ENCODE results near the gene LLGL2.
"Not testable (repeated sequence)": the region's sequence is repeated elsewhere in the genome, so short reads cannot be mapped to it uniquely, and the experiment has no call there.

LLGL2 gene

GRCh38 chr17:75507733-75508719 lies 17.5 kb upstream of the LLGL2 start:
- DNase-seq (ENCODE audit: low spot score) = peak; percentile 96

DNA sequence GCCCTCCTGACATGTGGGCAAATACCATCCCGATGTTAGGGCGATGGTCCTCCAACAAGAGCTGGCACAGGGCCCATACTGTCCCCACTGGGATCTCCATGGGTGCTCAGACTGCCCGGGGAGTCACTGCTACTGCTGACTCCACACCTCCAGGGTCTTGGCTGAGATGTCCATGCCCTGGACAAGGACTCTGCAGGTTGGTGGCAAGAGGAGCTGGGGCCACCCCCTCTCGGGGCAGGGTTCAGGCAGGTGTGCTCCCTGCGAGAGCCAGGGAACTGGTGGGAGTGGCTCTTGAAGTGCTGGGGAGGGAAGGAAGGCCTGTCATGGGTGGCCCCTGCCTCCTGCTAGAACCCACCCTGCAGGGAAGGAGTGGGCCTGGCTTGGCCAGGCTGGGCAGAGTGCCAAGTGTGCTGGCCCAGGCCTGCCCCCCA lies 16.6 kb upstream of the LLGL2 start:
- DNase-seq (ENCODE audit: low spot score) = no peak

DNA sequence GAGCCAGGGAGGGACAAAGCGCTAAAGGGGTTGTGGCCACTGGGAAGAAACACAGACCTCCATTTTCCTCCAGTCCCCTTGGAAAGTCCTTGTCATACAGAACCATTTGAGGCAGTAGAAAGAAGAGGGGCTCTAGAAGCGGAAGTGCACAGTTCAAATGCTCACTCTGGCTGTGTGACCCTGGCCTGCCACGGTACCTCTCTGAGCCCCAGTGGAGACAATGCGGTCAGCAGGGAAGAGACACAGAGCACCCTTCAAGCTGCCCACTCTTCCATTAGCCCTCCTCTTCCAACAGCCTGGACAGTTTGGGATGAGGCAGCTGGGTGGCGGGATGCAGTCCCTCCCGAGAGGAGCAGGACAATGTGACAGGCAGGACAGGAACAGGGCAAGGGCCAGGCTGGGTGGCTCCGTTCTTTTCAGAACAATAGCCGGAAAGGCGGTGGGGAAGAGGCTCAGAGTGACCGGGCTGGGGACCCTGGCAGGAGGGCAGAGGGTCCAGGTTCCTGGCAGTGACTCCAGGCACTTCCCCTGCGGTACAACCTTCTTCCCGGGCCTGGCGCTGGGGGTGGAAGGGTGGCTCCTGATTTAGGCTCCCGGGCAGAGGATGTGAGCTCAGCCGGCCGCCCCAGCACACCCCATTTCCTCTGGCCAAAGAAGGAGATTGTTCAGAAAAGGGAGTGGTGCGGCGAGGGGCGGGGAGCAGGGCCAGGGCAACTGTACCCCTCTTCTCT lies 15.8 kb upstream of the LLGL2 start:
- no peak for DNase-seq (ENCODE audit: low spot score)

GRCh38 chr17:75511270-75511609 lies 14.3 kb upstream of the LLGL2 start:
- DNase-seq (ENCODE audit: low spot score) = no peak

DNA sequence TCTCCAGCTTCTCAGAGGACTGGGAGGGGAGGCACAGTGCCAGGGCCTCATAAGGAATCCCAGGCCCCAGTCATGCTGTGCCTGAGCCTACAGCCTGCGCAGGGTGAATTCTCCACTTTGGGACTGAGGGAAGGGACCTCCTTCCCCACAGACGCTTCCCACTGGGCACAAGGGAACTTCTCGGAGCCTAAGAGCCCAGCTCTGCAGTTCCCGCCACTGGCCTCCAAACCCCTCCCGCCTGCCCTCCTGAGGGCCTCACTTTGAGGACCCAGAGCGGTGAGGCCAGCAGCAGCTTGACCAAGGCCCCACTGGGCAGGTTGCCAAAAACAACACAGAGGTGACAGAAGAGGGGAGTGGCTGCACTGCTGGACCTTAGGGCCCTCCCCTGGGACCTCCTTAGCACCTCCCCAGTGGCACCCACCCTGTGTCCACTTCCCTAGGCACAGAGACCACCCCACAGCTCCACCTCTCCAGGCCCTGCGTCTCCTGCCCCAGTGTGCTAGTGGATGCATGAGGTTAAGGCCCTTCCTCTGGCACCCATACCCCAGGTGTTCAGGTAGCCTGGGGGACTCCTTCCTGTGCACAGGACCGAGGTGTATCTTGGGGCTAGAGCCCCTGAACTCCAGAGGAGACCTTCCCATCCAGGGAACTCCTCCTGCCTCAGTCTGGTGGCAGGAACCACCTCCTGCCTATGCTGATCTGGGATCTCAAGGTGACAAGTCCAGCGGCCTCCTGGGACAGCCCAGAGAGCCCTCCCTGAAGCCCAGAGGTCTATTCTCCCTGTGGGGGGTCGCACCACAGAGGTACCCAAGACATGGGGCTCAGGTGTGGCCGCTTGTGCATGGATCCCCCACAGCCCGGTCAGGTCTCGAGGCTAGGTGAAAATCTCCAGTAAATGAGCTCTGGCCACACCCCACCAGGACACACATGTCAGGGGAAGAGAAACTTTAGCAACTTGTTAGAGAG lies 13.6 kb upstream of the LLGL2 start:
- no peak for DNase-seq (ENCODE audit: low spot score)

DNA sequence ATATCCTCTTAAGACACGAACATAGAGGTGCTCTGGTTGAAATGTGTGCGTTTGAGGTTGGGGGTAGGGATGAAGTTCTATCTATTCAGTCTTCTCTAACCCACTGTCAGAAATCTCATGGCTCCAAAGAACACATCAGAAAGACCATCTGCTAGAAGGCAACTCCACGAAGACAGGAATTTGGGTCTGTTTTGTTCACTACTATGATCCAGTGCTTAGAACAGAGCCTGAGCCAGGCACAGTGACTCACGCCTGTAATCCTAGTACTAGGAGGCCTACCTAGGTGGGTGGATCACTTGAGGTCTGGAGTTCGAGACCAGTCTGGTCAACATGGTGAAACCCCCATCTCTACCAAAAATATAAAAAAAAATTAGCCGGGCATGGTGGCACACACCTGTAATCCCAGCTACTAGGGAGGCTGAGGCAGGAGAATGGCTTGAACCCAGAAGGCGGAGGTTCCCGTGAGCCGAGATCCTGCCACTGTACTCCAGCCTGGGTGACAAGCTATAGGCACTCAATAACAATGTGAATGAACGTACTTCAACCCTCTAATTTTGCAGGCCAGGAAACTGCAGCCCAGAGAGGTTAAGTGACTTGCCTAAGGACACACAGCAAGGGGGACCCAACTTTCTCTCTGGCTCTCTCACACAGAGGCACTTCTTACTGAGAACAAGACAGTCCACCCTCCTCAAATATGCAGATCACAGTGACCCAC lies 12.4 kb upstream of the LLGL2 start:
- no peak for DNase-seq (ENCODE audit: low spot score)

DNA sequence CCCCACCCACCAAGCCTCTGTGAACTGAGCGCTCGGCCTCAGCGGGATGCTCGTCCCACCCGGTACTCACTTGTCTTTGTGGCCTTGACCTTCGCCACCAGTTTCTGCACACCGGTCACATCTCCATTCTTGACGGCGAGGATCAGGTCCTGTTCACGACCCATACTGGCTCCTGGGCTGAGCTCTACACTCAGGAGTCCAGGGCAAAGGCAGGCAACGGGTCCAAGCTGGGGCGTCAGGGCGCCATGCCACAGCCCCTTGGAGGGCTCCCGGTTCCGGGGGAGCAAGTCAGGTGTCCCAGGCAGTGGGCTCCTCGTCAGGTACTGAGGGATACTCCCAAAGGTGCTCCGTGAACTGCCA lies 11.9 kb upstream of the LLGL2 start:
- DNase-seq (ENCODE audit: low spot score) = no peak

DNA sequence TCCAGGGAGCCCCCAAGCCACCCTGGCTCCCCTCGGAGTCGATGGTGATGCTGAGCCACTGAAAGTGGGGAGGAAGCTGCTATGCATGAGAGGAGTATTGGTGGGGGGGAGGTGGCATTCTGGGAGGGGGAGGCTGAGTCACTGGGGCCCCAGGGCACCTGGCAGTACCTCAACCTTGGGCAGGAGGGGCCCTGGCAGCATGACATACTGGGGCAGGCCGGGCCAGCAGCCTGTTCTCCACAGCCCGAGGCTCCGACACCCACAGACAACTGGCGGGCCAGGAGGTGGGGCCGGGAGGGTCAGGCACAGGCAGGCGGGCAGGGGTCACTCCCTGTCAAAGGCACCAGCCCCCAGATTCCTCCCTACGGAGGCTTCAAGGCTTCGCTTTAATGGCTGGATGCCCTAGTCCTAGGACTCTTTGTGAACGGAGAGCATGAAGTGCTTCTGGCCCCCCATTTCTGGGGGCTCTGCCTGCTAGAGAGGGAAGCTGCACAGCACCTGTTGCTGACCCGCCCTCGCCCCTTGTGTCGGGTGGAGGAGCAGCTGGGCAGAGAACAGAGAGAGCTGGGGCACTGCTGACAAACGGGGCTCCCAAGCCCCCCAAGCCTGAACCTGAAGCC lies 11.1 kb upstream of the LLGL2 start:
- no peak for DNase-seq (ENCODE audit: low spot score)

DNA sequence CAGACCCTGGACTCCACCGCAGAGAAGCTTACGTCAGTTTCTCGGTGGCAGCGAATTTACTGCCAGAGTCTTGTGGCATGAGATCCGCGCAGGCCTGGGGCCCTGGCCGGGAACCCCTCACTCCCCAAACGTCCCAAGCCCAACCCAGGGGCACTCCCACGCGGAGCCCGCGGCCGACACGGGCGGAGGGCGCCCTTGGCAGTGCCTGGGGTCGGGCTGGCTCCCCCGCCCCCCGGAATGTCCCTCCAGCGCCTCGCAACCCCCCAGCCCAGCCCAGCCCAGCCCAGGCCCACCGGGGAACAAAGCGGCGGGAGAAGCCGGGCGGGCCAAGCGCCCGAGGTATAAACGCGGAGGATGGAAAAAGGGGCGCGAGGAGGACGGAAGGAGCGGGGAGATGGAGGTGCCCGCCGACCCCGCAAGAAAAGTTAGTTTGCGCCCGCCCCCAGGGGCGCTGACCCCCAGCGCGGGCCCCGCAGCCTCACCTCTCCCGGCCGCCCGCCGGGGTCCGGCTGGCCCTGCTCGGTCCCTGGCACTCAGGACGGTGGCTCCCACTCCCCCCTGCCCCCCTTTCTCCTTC lies 10.5 kb upstream of the LLGL2 start:
- DNase-seq (ENCODE audit: low spot score) = peak; percentile 43

DNA sequence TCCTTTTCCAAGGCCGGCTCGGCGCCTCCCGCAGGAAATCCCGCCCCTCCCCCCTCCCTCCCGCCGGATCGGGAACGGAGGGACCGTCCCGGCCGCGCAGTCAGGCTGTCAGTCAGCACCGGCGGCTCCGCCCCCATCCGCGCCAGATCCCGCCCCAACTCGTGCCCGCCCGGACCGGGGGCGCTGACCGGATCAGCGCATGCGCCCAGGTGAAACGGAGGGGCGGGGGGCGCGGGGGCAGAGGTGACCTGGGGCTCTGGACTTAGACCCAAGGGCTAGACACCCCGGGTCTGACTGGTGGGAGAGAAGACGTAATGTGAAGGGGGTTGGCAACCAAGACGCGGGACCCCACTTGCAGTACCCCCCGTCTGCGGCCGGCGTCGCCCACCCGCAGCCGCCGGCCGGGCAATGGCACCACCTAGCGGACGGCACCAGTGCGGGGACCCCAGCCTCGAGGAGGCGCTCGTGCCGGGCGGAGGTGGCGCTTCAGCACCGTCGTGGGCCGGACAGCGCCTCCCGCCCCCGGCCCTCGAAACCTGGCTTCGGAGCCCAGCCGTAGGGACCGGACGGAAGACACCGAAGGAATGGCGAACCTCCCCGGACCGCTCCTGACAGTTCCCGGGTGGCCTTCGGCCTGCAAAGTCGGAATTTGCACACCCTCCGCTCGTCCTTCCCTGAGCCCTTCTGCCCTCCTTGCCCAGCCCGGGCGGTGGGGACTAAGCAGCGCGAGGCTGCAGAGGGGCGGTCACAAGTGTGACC lies 9.8 kb upstream of the LLGL2 start, which contains the start of gene CASKIN2:
Gene CASKIN2, minus strand, starts transcription at position 42 of the 759 bp plus-strand sequence. CDS start 1,733 bp downstream, outside the sequence.
- peak; percentile 96 for DNase-seq (ENCODE audit: low spot score)

GRCh38 chr17:75516255-75516618 lies 9.3 kb upstream of the LLGL2 start, which contains the start of gene TSEN54:
Gene TSEN54, plus strand, starts transcription at chr17:75516528. Its CDS starts 33 bp downstream, at chr17:75516561.
- DNase-seq (ENCODE audit: low spot score) = peak; percentile 92

DNA sequence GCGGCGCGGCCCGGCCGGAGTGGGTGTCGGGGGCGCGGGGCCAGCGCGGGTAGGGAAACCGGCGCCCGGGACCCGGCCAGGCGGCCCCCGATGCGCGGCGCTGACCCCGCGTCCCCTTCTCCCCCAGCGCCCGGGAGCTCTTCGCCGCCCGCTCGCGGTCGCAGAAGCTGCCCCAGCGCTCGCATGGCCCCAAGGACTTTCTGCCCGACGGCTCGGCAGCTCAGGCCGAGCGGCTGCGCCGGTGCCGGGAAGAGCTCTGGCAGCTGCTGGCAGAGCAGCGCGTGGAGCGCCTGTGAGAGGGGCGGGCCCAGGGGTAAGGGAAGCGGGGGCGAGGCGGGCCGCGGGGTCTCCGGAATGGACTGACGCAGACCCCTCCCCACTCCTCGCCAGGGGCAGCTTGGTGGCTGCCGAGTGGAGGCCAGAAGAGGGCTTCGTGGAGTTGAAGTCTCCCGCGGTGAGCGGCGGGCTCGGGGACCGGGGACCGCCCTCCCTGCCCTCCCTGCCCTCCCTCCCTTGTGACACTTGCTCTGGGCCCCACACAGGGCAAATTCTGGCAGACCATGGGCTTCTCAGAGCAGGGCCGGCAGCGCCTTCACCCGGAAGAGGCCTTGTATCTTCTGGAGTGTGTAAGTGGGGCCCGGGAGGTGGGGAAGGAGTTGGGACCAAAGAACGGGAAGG lies 8.7 kb upstream of the LLGL2 start:
- no peak for DNase-seq (ENCODE audit: low spot score)

- no peak for DNase-seq (ENCODE audit: low spot score)
These were observed 8.1 kb upstream of the LLGL2 start for GRCh38 chr17:75517297-75517865.

DNA sequence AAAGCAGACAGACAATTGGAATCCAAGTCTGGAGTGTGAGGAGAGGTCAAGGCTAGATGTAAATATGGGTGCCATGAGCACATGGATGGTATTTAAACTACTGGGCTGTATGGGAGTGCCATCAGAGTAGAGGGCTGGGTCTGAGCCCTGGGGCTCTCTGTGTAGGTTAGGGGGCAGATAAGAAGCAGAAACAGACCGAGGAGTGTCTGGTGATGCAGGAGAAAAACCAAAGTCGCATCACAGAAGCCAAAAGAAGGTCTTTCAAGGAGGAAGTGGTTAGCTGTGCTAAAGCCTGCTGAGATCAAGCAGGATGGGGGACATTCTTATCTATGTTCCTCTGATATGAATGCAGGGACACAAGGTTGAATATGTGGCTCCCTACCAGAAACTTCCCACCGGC lies 7.3 kb upstream of the LLGL2 start:
- no peak for DNase-seq (ENCODE audit: low spot score)

- DNase-seq (ENCODE audit: low spot score) = no peak
These were observed 6.4 kb upstream of the LLGL2 start for GRCh38 chr17:75518983-75519537.

DNA sequence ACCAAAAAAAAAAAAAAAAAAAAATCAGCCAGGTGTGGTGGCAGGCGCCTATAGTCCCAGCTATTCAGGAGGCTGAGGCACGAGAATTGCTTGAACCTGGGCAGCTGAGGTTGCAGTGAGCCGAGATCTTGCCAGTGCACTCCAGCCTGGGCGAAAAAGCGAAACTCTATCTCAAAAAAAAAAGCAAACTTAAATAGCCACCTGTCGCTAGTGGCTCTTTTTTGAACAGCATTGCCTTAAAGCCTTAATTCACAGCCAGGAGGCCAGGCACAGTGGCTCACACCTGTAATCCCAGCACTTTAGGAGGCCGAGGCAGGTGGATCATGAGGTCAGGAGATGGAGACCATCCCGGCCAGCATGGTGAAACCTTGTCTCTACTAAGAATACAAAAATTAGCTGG lies 5.1 kb upstream of the LLGL2 start:
- DNase-seq (ENCODE audit: low spot score) = not testable (repeated sequence)

DNA sequence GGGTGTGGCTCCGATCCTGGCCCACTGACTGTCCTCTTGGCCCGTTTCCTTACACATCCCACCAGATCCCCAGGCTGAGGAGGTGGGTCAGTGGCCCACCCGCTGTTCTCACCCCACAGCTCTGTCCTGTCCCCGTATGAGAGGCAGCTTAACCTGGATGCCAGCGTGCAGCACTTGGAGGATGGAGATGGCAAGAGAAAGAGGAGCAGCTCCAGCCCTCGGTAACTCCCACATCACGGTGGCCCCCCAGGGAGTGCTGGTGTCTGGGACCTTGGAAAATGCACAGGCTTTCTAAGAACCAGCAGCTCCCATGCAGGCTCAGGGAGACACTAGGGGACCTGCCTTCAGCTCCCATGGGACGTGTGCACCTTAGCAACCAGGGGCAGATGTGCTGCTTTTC lies 4.2 kb upstream of the LLGL2 start:
- DNase-seq (ENCODE audit: low spot score) = no peak

GRCh38 chr17:75521951-75522727 lies 3.4 kb upstream of the LLGL2 start:
- DNase-seq (ENCODE audit: low spot score) = no peak
